Small intestine (tissue), 16 donors: ENCODE measurements around the gene FAM83G. TPM values are rescaled to one million over a fixed set of nuclear protein-coding genes. Genes with fewer than 3 reads are reported as not detected.
"Not testable (repeated sequence)": the region's sequence is repeated elsewhere in the genome, so short reads cannot be mapped to it uniquely, and the experiment has no call there.

Experiments used
- DNase-seq, 2 donors: peaks; one replicate each; pipeline versions ENCODE4 v3.0.0 to v3.0.0-alpha.2; 2013
- FAIRE-seq: peaks from 2 replicates; lab custom pipeline; 2012; peaks lifted over from hg19 to GRCh38; lab: Jason Lieb, UNC
- H3K27ac ChIP-seq, 3 donors: one replicate each; pipeline ENCODE4 v1.5.1; 2013; ENCODE audit warnings: low read length in 2 of 3, mild to moderate bottlenecking in 2 of 3, control low read depth in 1 of 3, inconsistent platforms in 1 of 3, low read depth in 1 of 3, moderate library complexity in 1 of 3
- H3K27me3 ChIP-seq, 3 donors: one replicate each; pipeline ENCODE4 v1.6.1; 2013; ENCODE audit warnings: low read length in 3 of 3, inconsistent platforms in 1 of 3; ENCODE audit not compliant: control insufficient read depth in 3 of 3, insufficient read depth in 3 of 3
- H3K36me3 ChIP-seq, 3 donors: one replicate each; pipeline ENCODE4 v1.6.1; 2013; ENCODE audit warnings: low read length in 3 of 3, inconsistent platforms in 1 of 3, low read depth in 1 of 3, mild to moderate bottlenecking in 1 of 3, moderate library complexity in 1 of 3; ENCODE audit not compliant: control insufficient read depth in 3 of 3, insufficient read depth in 2 of 3
- H3K4me1 ChIP-seq, 3 donors: one replicate each; pipeline ENCODE4 v1.6.1; 2013; ENCODE audit warnings: low read length in 2 of 3, inconsistent platforms in 1 of 3, low read depth in 1 of 3, mild to moderate bottlenecking in 1 of 3, moderate library complexity in 1 of 3; ENCODE audit not compliant: control insufficient read depth in 3 of 3, insufficient read depth in 2 of 3
- H3K4me3 ChIP-seq, 3 donors: one replicate each; pipeline ENCODE4 v1.5.1; 2013; ENCODE audit warnings: low read length in 3 of 3, control low read depth in 1 of 3, inconsistent platforms in 1 of 3, low read depth in 1 of 3, mild to moderate bottlenecking in 1 of 3, moderate library complexity in 1 of 3
- H3K9me3 ChIP-seq, 2 donors: one replicate each; pipeline ENCODE4 v1.6.1; 2013; ENCODE audit warnings: low read depth in 1 of 2, low read length in 1 of 2; ENCODE audit not compliant: control insufficient read depth in 2 of 2, insufficient read depth in 1 of 2
- WGBS, 3 donors: extraction: QIAGEN DNeasy Blood & Tissue Kit; methylation state at CpG; one replicate each; pipeline ENCODE4 v1.1.7; 2013; 5-methylcytosine and 5-hydroxymethylcytosine counted together
- long read RNA-seq, 10 donors: transcript quantifications; one replicate each; lab custom pipeline, GENCODE V29; 2026
- polyA plus RNA-seq, 4 donors: library from polyadenylated mRNA; stranded (reverse) in 3 of 4; unstranded in 1 of 4; fragments of 200-250 nt in 3 of 4; fragments of 120-200 nt in 1 of 4; gene quantifications; one replicate each; pipeline versions ENCODE4 v1.2.1 to v1.2.3, GENCODE V29; 2013
- donor health status: healthy with polysubstance abuse.
- donor health status: control.
- donor health status: control.
- donor health status: Bipolar disorder and iron deficiency.
- donor health status: healthy.

FAM83G gene, protein sequence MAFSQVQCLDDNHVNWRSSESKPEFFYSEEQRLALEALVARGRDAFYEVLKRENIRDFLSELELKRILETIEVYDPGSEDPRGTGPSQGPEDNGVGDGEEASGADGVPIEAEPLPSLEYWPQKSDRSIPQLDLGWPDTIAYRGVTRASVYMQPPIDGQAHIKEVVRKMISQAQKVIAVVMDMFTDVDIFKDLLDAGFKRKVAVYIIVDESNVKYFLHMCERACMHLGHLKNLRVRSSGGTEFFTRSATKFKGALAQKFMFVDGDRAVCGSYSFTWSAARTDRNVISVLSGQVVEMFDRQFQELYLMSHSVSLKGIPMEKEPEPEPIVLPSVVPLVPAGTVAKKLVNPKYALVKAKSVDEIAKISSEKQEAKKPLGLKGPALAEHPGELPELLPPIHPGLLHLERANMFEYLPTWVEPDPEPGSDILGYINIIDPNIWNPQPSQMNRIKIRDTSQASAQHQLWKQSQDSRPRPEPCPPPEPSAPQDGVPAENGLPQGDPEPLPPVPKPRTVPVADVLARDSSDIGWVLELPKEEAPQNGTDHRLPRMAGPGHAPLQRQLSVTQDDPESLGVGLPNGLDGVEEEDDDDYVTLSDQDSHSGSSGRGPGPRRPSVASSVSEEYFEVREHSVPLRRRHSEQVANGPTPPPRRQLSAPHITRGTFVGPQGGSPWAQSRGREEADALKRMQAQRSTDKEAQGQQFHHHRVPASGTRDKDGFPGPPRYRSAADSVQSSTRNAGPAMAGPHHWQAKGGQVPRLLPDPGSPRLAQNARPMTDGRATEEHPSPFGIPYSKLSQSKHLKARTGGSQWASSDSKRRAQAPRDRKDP
- 10 to 100 TPM; 17.1 to 37.3 (median 29.1) TPM for polyA plus RNA-seq
- long read RNA-seq, donor 1 = 0 reads
- long read RNA-seq, donor 2 = 0 reads
- long read RNA-seq, donor 3, partial matches to known transcripts = 27 of 27 reads
- long read RNA-seq, donor 3, other reads (novel, unspliced or antisense) = 0 of 27 reads
- long read RNA-seq, donor 4 = 0 reads
- long read RNA-seq, donor 5 = 0 reads
- long read RNA-seq, donor 6, full-length matches to known transcripts = 4 of 10 reads
- long read RNA-seq, donor 6, partial matches to known transcripts = 6 of 10 reads
- long read RNA-seq, donor 6, other reads (novel, unspliced or antisense) = 0 of 10 reads
- long read RNA-seq, donor 7 = 0 reads
- long read RNA-seq, donor 8 = 0 reads
- long read RNA-seq, donor 9, full-length matches to known transcripts = 1 of 1 reads
- long read RNA-seq, donor 9, partial matches to known transcripts = 0 of 1 reads
- long read RNA-seq, donor 9, other reads (novel, unspliced or antisense) = 0 of 1 reads
- long read RNA-seq, donor 10 = 0 reads

- peaks cover 0 to 41% (median 0%) of the 10 kb centered on the region in 3 donors for H3K36me3 ChIP-seq
These were observed at the start of gene FAM83G for GRCh38 chr17:19004421-19005136. TSS of gene FAM83G (minus strand) at chr17:19004764. CDS start at chr17:19004041, 723 bp downstream.

GRCh38 chr17:19048826-19049225 lies 44.3 kb upstream of the FAM83G start:
- WGBS, 3 donors = 67 to 75% (median 73%) methylated on average over 1 to 4 of the region's 7 CpGs
- H3K27ac ChIP-seq, DNase-seq, H3K27me3 ChIP-seq, H3K9me3 ChIP-seq, H3K4me1 ChIP-seq, H3K36me3 ChIP-seq, FAIRE-seq, H3K4me3 ChIP-seq: not testable (repeated sequence)

More at GRCh38 chr17:19004421-19005136, at the start of gene FAM83G:
- H3K4me3 ChIP-seq = peak within 1 kb of the TSS; percentile 32 to 74 (median 65)
- H3K27ac ChIP-seq = peak within 1 kb of the TSS; percentile 90 to 98 (median 90)
- WGBS, 3 donors = 3 to 5% (median 4%) methylated on average over 36 to 67 of the region's 67 CpGs
- H3K4me1 ChIP-seq = peaks cover 0 to 33% (median 0%) of the 10 kb centered on the region in 3 donors
- no peaks in the 10 kb centered on the region for H3K27me3 ChIP-seq
- peak; percentile 89 to 94 for DNase-seq
- no peak for FAIRE-seq
- H3K9me3 ChIP-seq = peaks cover 0 to 5% of the 10 kb centered on the region in 2 donors

GRCh38 chr17:19047510-19047909 lies 42.9 kb upstream of the FAM83G start:
- not testable (repeated sequence) for H3K4me3 ChIP-seq, DNase-seq, H3K27me3 ChIP-seq, H3K4me1 ChIP-seq, H3K27ac ChIP-seq, H3K36me3 ChIP-seq, H3K9me3 ChIP-seq, FAIRE-seq
- 92 to 94% (median 93%) methylated on average over 5 of the region's 7 CpGs for WGBS, 3 donors

- FAIRE-seq = not testable (repeated sequence)
- WGBS, 3 donors = no CpG with 5 or more reads among the region's 12 CpGs
These were observed 42.3 kb upstream of the FAM83G start, which contains the start of gene GRAP for GRCh38 chr17:19046782-19047375. TSS of gene GRAP (minus strand) at chr17:19046957. CDS start at chr17:19046926, 31 bp downstream.

DNA sequence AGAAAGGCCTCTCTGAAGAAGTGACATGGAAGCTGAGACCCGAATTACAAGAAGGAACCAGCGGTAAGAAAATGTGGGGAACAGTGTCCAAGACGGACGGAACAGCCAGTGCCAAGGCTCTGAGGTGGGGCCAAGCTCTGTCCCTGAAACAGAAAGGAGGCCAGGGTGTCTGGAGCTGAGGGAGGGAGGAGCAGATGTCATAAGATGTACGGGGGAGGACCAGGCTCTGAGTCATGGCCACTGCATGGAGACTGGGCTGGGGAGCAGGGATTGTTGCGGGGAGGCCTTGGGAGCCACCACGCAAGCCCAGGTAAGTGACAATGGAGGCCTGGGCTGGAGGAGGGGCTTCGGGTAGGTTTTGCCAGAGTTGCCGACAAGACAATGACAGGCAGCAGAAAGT lies 40.1 kb upstream of the FAM83G start:
- not testable (repeated sequence) for H3K9me3 ChIP-seq, H3K4me1 ChIP-seq, H3K4me3 ChIP-seq, H3K27me3 ChIP-seq, DNase-seq, FAIRE-seq, H3K36me3 ChIP-seq, H3K27ac ChIP-seq
- WGBS, 3 donors = no CpG with 5 or more reads among the region's 9 CpGs

More at GRCh38 chr17:19046782-19047375, 42.3 kb upstream of the FAM83G start, which contains the start of gene GRAP:
- H3K9me3 ChIP-seq, H3K4me1 ChIP-seq, H3K27ac ChIP-seq, DNase-seq, H3K4me3 ChIP-seq, H3K27me3 ChIP-seq, H3K36me3 ChIP-seq: not testable (repeated sequence)

DNA sequence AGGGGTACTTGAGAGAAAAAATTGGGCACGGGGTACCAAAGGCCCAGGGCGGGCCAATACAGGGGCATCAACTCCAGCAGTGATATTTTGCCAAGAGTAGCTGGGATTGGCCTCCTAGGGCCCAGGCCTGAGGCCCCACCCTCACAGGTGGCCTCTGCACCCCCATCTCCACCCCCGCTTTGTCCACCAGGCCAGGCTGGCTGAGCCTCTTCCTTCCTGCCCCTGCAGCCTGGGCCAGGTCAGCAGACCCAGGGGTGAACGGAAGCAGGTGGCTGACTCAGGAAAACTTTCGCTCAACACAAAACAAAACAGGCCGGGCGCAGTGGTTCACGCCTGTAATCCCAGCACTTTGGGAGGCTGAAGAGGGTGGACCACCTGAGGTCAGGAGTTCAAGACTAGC lies 38.5 kb upstream of the FAM83G start:
- H3K27ac ChIP-seq, DNase-seq, H3K36me3 ChIP-seq, H3K9me3 ChIP-seq, H3K4me1 ChIP-seq, FAIRE-seq, H3K4me3 ChIP-seq, H3K27me3 ChIP-seq: not testable (repeated sequence)
- WGBS, 3 donors = no CpG with 5 or more reads among the region's 8 CpGs

- not testable (repeated sequence) for H3K27ac ChIP-seq, FAIRE-seq, H3K4me3 ChIP-seq, H3K9me3 ChIP-seq, DNase-seq, H3K4me1 ChIP-seq, H3K27me3 ChIP-seq, H3K36me3 ChIP-seq
- no CpG with 5 or more reads among the region's 14 CpGs for WGBS, 3 donors
These were observed 37.8 kb upstream of the FAM83G start for GRCh38 chr17:19042369-19042768.
